NT2/D1 (cell line): ENCODE results near the gene CSAG2.
"Not testable (repeated sequence)": the region's sequence is repeated elsewhere in the genome, so short reads cannot be mapped to it uniquely, and the experiment has no call there.

Experiments
- SUZ12 ChIP-seq: IDR thresholded peaks from 2 replicates; pipeline ENCODE4 v1.6.1; 2011; ENCODE audit not compliant: insufficient read length, insufficient read depth; ENCODE audit errors: extremely low read depth
- ZNF274 ChIP-seq: IDR thresholded peaks from 2 replicates; pipeline ENCODE4 v1.6.1; 2011; ENCODE audit warnings: mild to moderate bottlenecking, low read depth, low read length

- not testable (repeated sequence) for TF ChIP-seq ZNF274, SUZ12
These were observed 44.9 kb upstream of the CSAG2 start, which contains the start of gene MAGEA2 for GRCh38 chrX:152753686-152754650.
